H1 (cell line): Measurements from ENCODE around the gene IDH2. TPM values are rescaled to one million over a fixed set of nuclear protein-coding genes. Genes with fewer than 3 reads are reported as not detected.

ENCODE experiments used
- CTCF ChIA-PET: fragments of 300-600 bp; sonication (Branson Sonifier 250); formaldehyde crosslinking; loops from one replicate; lab custom pipeline; 2021; ENCODE audit not compliant: partially characterized antibody; lab: Charles Lee
- POLR2A ChIA-PET: fragments of 300-600 bp; sonication (Branson Sonifier 250); formaldehyde crosslinking; loops from one replicate; lab custom pipeline; 2021; ENCODE audit warnings: inconsistent platforms; ENCODE audit not compliant: partially characterized antibody; lab: Charles Lee
- DNase-seq, 2 experiments: peaks; one replicate each; pipeline versions ENCODE4 v3.0.0 to v3.0.0-alpha.2; 2010 to 2022; ENCODE audit warnings: low spot score in 2 of 2, low read depth in 1 of 2, mixed read lengths in 1 of 2
- FAIRE-seq: peaks from 2 replicates; lab custom pipeline; 2011; peaks lifted over from hg19 to GRCh38; lab: Jason Lieb, UNC
- H2AFZ ChIP-seq: 2 replicates; pipeline ENCODE4 v1.8.1; 2012; ENCODE audit warnings: low read length, inconsistent platforms
- H2AK5ac ChIP-seq: 2 replicates; pipeline ENCODE4 v1.6.1; 2013; ENCODE audit warnings: low read depth, low read length
- H2BK120ac ChIP-seq: replicated peaks from 2 replicates; pipeline ENCODE3; 2013; ENCODE audit warnings: low read depth, low read length, inconsistent platforms
- H2BK12ac ChIP-seq: 2 replicates; pipeline ENCODE4 v1.6.1; 2013; ENCODE audit warnings: low read depth, low read length
- H2BK15ac ChIP-seq: 2 replicates; pipeline ENCODE4 v1.6.1; 2013; ENCODE audit warnings: low read length
- H2BK20ac ChIP-seq: 2 replicates; pipeline ENCODE4 v1.6.1; 2013; ENCODE audit warnings: low read length
- H2BK5ac ChIP-seq: 2 replicates; pipeline ENCODE4 v1.6.1; 2013; ENCODE audit warnings: low read depth, low read length
- H3K14ac ChIP-seq: 2 replicates; pipeline ENCODE4 v1.6.1; 2013; ENCODE audit warnings: inconsistent platforms; ENCODE audit not compliant: insufficient read length
- H3K18ac ChIP-seq: 2 replicates; pipeline ENCODE4 v1.6.1; 2013; ENCODE audit warnings: low read length; ENCODE audit errors: extremely low read depth
- H3K23ac ChIP-seq: 2 replicates; pipeline ENCODE4 v1.6.1; 2013; ENCODE audit warnings: inconsistent platforms; ENCODE audit not compliant: insufficient read length
- H3K23me2 ChIP-seq: 2 replicates; pipeline ENCODE4 v1.6.1; 2013; ENCODE audit warnings: low read depth, low read length
- H3K27ac ChIP-seq: 2 replicates; pipeline ENCODE4 v1.6.1; 2011; ENCODE audit warnings: low read depth, low read length, inconsistent platforms
- H3K27me3 ChIP-seq, 4 experiments: replicated peaks in 1 of 4; 1 replicate in 1 of 4; 2 replicates in 3 of 4; pipeline versions ENCODE4 v1.6.1 to v1.8.1; 2011 to 2013; ENCODE audit warnings: low read length in 3 of 4, mild to moderate bottlenecking in 3 of 4, inconsistent platforms in 2 of 4, mixed read lengths in 2 of 4, moderate library complexity in 1 of 4; ENCODE audit not compliant: control insufficient read depth in 3 of 4, insufficient read depth in 3 of 4; ENCODE audit errors: extremely low read depth in 1 of 4
- H3K36me3 ChIP-seq, 4 experiments: 2 replicates each; pipeline versions ENCODE4 v1.6.1 to v1.8.1; 2011 to 2013; ENCODE audit warnings: mild to moderate bottlenecking in 4 of 4, low read length in 3 of 4, moderate library complexity in 2 of 4, control low read depth in 1 of 4, inconsistent platforms in 1 of 4; ENCODE audit not compliant: insufficient read depth in 4 of 4, control insufficient read depth in 2 of 4
- H3K4ac ChIP-seq: replicated peaks from 2 replicates; pipeline ENCODE3; 2013; ENCODE audit warnings: low read length, low read depth, mixed read lengths, inconsistent platforms; ENCODE audit not compliant: insufficient read length
- H3K4me1 ChIP-seq, 4 experiments: replicated peaks in 1 of 4; 1 replicate in 1 of 4; 2 replicates in 3 of 4; pipeline versions ENCODE4 v1.6.1 to v1.8.1; 2011 to 2013; ENCODE audit warnings: low read length in 3 of 4, inconsistent platforms in 2 of 4, mixed read lengths in 1 of 4; ENCODE audit not compliant: insufficient read depth in 4 of 4, control insufficient read depth in 3 of 4
- H3K4me2 ChIP-seq, 2 experiments: 2 replicates each; pipeline versions ENCODE4 v1.6.1 to v1.8.1; 2011 to 2013; ENCODE audit warnings: low read depth in 2 of 2, low read length in 2 of 2, control low read depth in 1 of 2, inconsistent platforms in 1 of 2, mild to moderate bottlenecking in 1 of 2; ENCODE audit not compliant: insufficient read depth in 1 of 2
- H3K4me3 ChIP-seq, 4 experiments: fragments of 200-600, 300-600 bp in 1 of 4; sonication (generic), shearing (Covaris generic), sonication (Bioruptor Twin) in 1 of 4; 2 replicates each; pipeline versions ENCODE4 v1.5.1 to v1.8.1; 2011 to 2016; ENCODE audit warnings: low read length in 4 of 4, low read depth in 3 of 4, control low read depth in 2 of 4, inconsistent platforms in 2 of 4, mild to moderate bottlenecking in 2 of 4, mixed read lengths in 1 of 4, moderate library complexity in 1 of 4; ENCODE audit not compliant: insufficient read depth in 2 of 4; ENCODE audit errors: extremely low read depth in 1 of 4
- H3K56ac ChIP-seq: replicated peaks from 2 replicates; pipeline ENCODE3; 2013; ENCODE audit warnings: low read depth, mild to moderate bottlenecking, mixed read lengths, low read length, inconsistent platforms; ENCODE audit not compliant: insufficient read length
- H3K79me1 ChIP-seq: 2 replicates; pipeline ENCODE4 v1.6.1; 2013; ENCODE audit warnings: low read depth, low read length, control low read depth
- H3K79me2 ChIP-seq, 2 experiments: 2 replicates each; pipeline versions ENCODE4 v1.6.1 to v1.8.1; 2012 to 2013; ENCODE audit warnings: low read length in 2 of 2, mild to moderate bottlenecking in 2 of 2, inconsistent platforms in 1 of 2; ENCODE audit not compliant: insufficient read depth in 2 of 2, control insufficient read depth in 1 of 2
- H3K9ac ChIP-seq, 4 experiments: replicated peaks in 1 of 4; 1 replicate in 1 of 4; 2 replicates in 3 of 4; pipeline versions ENCODE4 v1.6.1 to v1.8.1; 2011 to 2013; ENCODE audit warnings: low read depth in 3 of 4, low read length in 3 of 4, control low read depth in 2 of 4, mild to moderate bottlenecking in 2 of 4, moderate library complexity in 2 of 4, inconsistent platforms in 1 of 4; ENCODE audit errors: extremely low read depth in 1 of 4
- H3K9me3 ChIP-seq, 2 experiments: 2 replicates each; pipeline versions ENCODE4 v1.6.1 to v1.8.1; 2012 to 2013; ENCODE audit warnings: mild to moderate bottlenecking in 2 of 2, moderate library complexity in 2 of 2, control low read depth in 1 of 2, inconsistent platforms in 1 of 2, low read depth in 1 of 2, low read length in 1 of 2, mixed read lengths in 1 of 2; ENCODE audit not compliant: insufficient read depth in 2 of 2
- H4K20me1 ChIP-seq, 2 experiments: replicated peaks in 1 of 2; 2 replicates each; pipeline versions ENCODE3 to v1.8.1; 2011 to 2013; ENCODE audit warnings: inconsistent platforms in 2 of 2, low read length in 2 of 2, mild to moderate bottlenecking in 1 of 2; ENCODE audit not compliant: insufficient read depth in 2 of 2, control insufficient read depth in 1 of 2
- H4K5ac ChIP-seq: 2 replicates; pipeline ENCODE4 v1.6.1; 2013; ENCODE audit warnings: low read length, low read depth, mixed read lengths, inconsistent platforms; ENCODE audit not compliant: insufficient read length
- H4K8ac ChIP-seq: 2 replicates; pipeline ENCODE4 v1.8.0; 2013; ENCODE audit warnings: mild to moderate bottlenecking, moderate library complexity, low read length, inconsistent platforms; ENCODE audit not compliant: insufficient read depth; ENCODE audit errors: extremely low read depth
- H4K91ac ChIP-seq: replicated peaks from 2 replicates; pipeline ENCODE3; 2013; ENCODE audit warnings: low read length, mixed read lengths, inconsistent platforms; ENCODE audit not compliant: insufficient read length
- CREB1 ChIP-seq: IDR thresholded peaks from 2 replicates; pipeline ENCODE4 v1.6.1; 2012; ENCODE audit warnings: inconsistent platforms
- EZH2 ChIP-seq: fragments of 200-600 bp; sonication (generic); IDR thresholded peaks from 2 replicates; pipeline ENCODE4 v1.7.1; 2012; ENCODE audit warnings: low read depth, mild to moderate bottlenecking, moderate library complexity, low read length, inconsistent platforms; ENCODE audit not compliant: severe bottlenecking
- HDAC6 ChIP-seq: IDR thresholded peaks from one replicate; pipeline ENCODE4 v1.7.1; 2012; ENCODE audit warnings: low read depth, mild to moderate bottlenecking, inconsistent platforms, low read length, moderate library complexity
- MAX ChIP-seq: IDR thresholded peaks from 2 replicates; pipeline ENCODE4 v1.6.1; 2012; ENCODE audit warnings: inconsistent platforms
- POU5F1 ChIP-seq: IDR thresholded peaks from 2 replicates; pipeline ENCODE4 v1.6.1; 2011; ENCODE audit warnings: low read depth, mild to moderate bottlenecking, low read length, moderate library complexity
- SP1 ChIP-seq: IDR thresholded peaks from 2 replicates; pipeline ENCODE4 v1.6.1; 2011; ENCODE audit warnings: low read depth, low read length
- SRF ChIP-seq: IDR thresholded peaks from 2 replicates; pipeline ENCODE4 v1.6.1; 2011; ENCODE audit warnings: mild to moderate bottlenecking, low read depth, low read length, moderate library complexity
- WGBS, 2 experiments: shearing (Covaris generic) in 1 of 2; methylation state at CpG; one replicate each; pipeline versions ENCODE4 v1.1.6 to v1.1.7; 2013 to 2015; ENCODE audit warnings: low lambda C conversion rate in 2 of 2, mixed read lengths in 2 of 2, inconsistent platforms in 1 of 2, low coverage in 1 of 2, missing lambda C conversion rate in 1 of 2; ENCODE audit not compliant: insufficient replicate concordance in 2 of 2, insufficient coverage in 1 of 2, insufficient read length in 1 of 2; ENCODE audit errors: extremely low coverage in 1 of 2, missing lambda C conversion rate in 1 of 2; 5-methylcytosine and 5-hydroxymethylcytosine counted together
- polyA plus RNA-seq, 7 experiments: library from polyadenylated mRNA; depleted of rRNA in 3 of 7; stranded (reverse) in 5 of 7; unstranded in 2 of 7; fragments of >200 nt in 5 of 7; fragments of 200-250 nt in 2 of 7; gene quantifications; 1 replicate in 5 of 7; 2 replicates in 1 of 7; 4 replicates in 1 of 7; pipeline versions ENCODE4 v1.2.1 to v1.2.3, GENCODE V29; 2011 to 2013; ENCODE audit warnings: missing spikeins in 2 of 7, mixed read lengths in 2 of 7
- total RNA-seq: library from RNA; stranded (reverse); fragmentation: NEBNext Ultra II Directional; extraction: Animal tissue kit (Norgen Biotek cat#: 25700); gene quantifications from 2 replicates; pipeline ENCODE4 v1.2.1, GENCODE V29; 2021
- TF ChIP-seq, protein P1 (sequence below): IDR thresholded peaks from 2 replicates; pipeline ENCODE4 v1.6.1; 2012; ENCODE audit warnings: low read length, inconsistent platforms

IDH2 gene
- total and polyA plus RNA-seq, 2 of the 8 experiments (the other 6 are each of a cell fraction or from before 2014, with no cell fraction given): 64.2 to 84.6 TPM

- Histone ChIP-seq H3K27me3 (no peaks in the 10 kb centered on the region), H3K27ac (no peak overlapping the region), H3K79me2 (no peaks in the 10 kb centered on the region), H2BK12ac (no peak overlapping the region), H3K4me1 (peaks cover 3 to 9% (median 7%) of the 10 kb centered on the region in 4 experiments; a peak in 5 of 7 replicates), H3K4ac (no peak overlapping the region), H3K9me3 (no peaks in the 10 kb centered on the region), H2AK5ac (no peak overlapping the region), H3K23me2 (no peaks in the 10 kb centered on the region), H3K14ac (no peak overlapping the region), H3K56ac (no peak overlapping the region), H3K79me1 (0 out of 2 replicates have a peak, but pooled peaks cover 2% of the 10 kb centered on the region), H3K36me3 (peaks cover 2 to 9% (median 5%) of the 10 kb centered on the region in 4 experiments; a peak in 3 of 8 replicates), H2BK5ac (no peak overlapping the region), H3K4me2 (no peak overlapping the region), H2AFZ (no peak overlapping the region), H4K20me1 (peaks cover 0 to 4% of the 10 kb centered on the region in 2 experiments), H3K9ac (no peak overlapping the region), H2BK15ac (no peak overlapping the region), H3K4me3 (no peak overlapping the region), H3K18ac (no peak overlapping the region), H4K5ac (no peak overlapping the region), H2BK120ac (no peak overlapping the region), H2BK20ac (no peak overlapping the region), H3K23ac (no peak overlapping the region), H4K8ac (no peak overlapping the region), H4K91ac (no peak overlapping the region)
- 90% methylated on average over 9 of the region's 9 CpGs; no CpG with 5 or more reads in 1 of the 2 experiments for WGBS, 2 experiments
- DNase-seq (no peak), FAIRE-seq (no peak)
- ChIA-PET POLR2A (no interaction called here), CTCF (interaction anchor here (0.9 to 3.1 kb wide), 6 partner anchors 18 to 181 kb away, joined by 3 to 18 read pairs (median 4); partner anchors contain the start of gene IDH2)
- TF ChIP-seq MAX (no peak), EZH2 (no peak), SP1 (no peak), HDAC6 (no peak), POU5F1 (no peak), SRF (no peak), CREB1 (no peak)
- TF ChIP-seq, protein P1, sequence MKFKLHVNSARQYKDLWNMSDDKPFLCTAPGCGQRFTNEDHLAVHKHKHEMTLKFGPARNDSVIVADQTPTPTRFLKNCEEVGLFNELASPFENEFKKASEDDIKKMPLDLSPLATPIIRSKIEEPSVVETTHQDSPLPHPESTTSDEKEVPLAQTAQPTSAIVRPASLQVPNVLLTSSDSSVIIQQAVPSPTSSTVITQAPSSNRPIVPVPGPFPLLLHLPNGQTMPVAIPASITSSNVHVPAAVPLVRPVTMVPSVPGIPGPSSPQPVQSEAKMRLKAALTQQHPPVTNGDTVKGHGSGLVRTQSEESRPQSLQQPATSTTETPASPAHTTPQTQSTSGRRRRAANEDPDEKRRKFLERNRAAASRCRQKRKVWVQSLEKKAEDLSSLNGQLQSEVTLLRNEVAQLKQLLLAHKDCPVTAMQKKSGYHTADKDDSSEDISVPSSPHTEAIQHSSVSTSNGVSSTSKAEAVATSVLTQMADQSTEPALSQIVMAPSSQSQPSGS: no peak
These were observed 21.9 kb downstream of the IDH2 start for GRCh38 chr15:90080458-90080755.
